AG04449 (cell line): ENCODE results near the gene SEMA3A.

Experiments
- CTCF ChIA-PET: fragments of 350-600 bp; formaldehyde crosslinking; extraction: SDS; loops from one replicate; lab custom pipeline; 2021; ENCODE audit warnings: antibody characterized with exemption; lab: Yijun Ruan, JAX
- POLR2A ChIA-PET: fragments of 400-600, 350-600 bp; formaldehyde crosslinking; extraction: SDS; loops from one replicate; lab custom pipeline; 2020; ENCODE audit warnings: antibody characterized with exemption, inconsistent platforms; lab: Yijun Ruan, JAX
- DNase-seq: peaks from one replicate; pipeline ENCODE4 v3.0.0-alpha.2; 2010; ENCODE audit warnings: low read depth, low spot score
- H3K4me3 ChIP-seq: 2 replicates; pipeline ENCODE4 v1.5.1; 2011; ENCODE audit warnings: low read depth, mild to moderate bottlenecking, control low read depth, low read length
- TF ChIP-seq, protein P1 (sequence below): IDR thresholded peaks from one replicate; pipeline ENCODE4 v1.5.1; 2011; ENCODE audit warnings: mild to moderate bottlenecking, moderate library complexity, low read length, control low read depth, inconsistent platforms; ENCODE audit not compliant: insufficient read depth; ENCODE audit errors: missing control alignments

The SEMA3A gene

DNA sequence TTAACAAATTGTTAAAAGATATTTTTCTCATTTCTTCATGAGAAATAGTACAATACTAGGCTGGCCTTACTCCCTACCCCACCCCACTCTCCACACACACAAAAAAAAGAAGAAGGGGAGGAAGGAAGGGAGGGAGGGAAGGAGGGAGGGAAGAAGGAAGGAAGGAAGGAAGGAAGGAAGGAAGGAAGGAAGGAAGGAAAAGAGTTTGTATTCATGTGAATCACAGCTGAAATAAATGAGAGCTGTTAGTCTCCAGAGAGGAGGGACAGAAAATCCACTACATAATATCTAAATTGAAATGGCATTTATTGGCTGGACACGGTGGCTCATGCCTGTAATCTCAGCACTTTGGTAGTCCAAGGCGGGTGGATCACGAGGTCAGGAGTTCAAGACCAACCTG is 57.8 kb downstream of the SEMA3A start:
- ChIA-PET CTCF (no interaction called here), POLR2A (no interaction called here)
- DNase-seq: no peak
- TF ChIP-seq, protein P1, sequence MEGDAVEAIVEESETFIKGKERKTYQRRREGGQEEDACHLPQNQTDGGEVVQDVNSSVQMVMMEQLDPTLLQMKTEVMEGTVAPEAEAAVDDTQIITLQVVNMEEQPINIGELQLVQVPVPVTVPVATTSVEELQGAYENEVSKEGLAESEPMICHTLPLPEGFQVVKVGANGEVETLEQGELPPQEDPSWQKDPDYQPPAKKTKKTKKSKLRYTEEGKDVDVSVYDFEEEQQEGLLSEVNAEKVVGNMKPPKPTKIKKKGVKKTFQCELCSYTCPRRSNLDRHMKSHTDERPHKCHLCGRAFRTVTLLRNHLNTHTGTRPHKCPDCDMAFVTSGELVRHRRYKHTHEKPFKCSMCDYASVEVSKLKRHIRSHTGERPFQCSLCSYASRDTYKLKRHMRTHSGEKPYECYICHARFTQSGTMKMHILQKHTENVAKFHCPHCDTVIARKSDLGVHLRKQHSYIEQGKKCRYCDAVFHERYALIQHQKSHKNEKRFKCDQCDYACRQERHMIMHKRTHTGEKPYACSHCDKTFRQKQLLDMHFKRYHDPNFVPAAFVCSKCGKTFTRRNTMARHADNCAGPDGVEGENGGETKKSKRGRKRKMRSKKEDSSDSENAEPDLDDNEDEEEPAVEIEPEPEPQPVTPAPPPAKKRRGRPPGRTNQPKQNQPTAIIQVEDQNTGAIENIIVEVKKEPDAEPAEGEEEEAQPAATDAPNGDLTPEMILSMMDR: no peak
- H3K4me3 ChIP-seq: no peak overlapping the region

DNA sequence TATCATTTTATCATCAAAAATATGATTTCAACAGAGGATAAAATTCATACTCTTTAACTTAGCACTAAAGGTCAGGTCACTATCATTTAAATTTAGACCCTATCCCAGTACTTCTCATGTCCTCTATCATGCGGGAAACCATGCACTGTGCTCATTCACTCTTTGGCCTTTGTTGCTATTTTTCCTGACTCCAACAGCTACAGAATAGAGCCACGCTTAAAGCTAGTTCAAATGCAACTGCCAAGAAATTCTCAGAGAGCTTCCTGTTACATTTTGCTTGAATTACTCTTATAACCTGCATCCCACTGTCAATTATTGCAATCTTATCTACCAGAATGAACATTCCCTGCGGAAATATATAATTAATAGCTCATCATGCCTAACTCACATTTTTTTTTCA is 58.3 kb downstream of the SEMA3A start:
- DNase-seq: no peak
- CTCF ChIA-PET: no interaction called here
- POLR2A ChIA-PET: no interaction called here
- H3K4me3 ChIP-seq: no peak overlapping the region
- TF ChIP-seq, protein P1: no peak

DNA sequence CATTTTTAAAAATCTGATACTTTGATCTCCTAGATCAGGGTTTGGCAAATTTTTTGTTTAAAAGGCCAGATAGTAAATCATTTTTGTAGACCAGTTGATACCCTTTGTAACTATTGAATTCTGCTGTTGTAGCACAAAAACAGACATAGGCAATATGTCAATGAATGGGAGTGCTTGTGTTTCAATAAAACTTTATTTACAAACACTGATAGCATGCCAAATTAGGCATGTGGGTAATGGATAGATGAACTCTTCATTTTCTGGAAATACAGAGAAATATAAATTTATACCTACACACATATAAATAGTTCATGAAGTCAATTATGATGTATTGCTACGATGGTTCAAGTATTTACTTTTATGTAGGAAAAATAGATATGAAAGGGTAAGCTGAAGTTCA is 60.4 kb downstream of the SEMA3A start:
- POLR2A ChIA-PET: no interaction called here
- H3K4me3 ChIP-seq: no peak overlapping the region
- CTCF ChIA-PET: interaction anchor here (1.6 kb wide), 1 partner anchor 9 kb away, joined by 3 read pairs; no protein-coding TSS in a partner anchor
- DNase-seq: no peak
- TF ChIP-seq, protein P1: no peak

DNA sequence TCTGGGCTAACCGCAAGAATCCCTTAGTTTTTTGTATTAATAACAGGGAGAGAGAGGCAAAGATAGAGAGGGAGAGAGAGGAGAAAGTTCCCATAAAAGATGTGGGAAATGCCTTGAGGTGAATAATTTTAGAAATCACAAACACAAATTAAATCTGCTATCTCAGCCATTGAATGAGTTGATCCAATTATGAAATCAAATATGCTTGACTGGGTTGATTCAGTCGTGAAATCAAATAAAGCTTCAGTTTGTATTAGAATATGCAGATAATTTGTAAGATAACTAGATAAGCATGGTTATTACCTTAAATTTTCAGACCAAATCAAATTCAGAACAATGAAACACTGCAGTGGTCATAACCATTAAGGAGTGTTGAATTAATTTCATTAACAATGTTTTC is 68.9 kb downstream of the SEMA3A start:
- TF ChIP-seq, protein P1: no peak
- ChIA-PET CTCF (no interaction called here), POLR2A (no interaction called here)
- H3K4me3 ChIP-seq: no peak overlapping the region
- DNase-seq: no peak

DNA sequence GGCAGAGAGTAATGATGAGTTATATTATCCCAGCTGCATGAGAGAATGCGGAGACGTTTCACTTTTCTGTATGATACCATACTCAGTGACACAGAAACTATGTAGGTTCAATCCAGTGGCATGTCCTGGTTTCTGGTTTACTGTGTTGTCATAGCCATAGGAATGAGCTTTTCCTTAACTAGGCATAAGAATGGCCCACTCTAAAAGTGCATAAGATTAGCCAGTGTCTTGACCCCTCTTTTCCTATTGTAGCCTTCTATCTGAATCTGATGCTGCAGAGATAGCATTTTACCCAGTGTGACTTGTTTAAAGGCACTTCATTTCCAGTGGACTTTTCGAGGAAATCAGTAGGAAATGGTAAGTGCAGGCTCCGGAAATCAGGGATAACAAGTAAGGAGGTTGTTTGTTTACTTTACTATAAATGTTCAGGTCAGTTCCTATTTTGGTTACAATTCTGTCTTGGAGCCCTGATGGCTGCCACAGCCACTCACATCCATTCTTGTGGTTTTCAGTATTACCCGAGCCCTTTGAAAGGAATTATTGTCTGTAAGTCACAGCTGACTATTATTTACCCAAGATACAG is 70.5 kb downstream of the SEMA3A start:
- TF ChIP-seq, protein P1: no peak
- ChIA-PET CTCF (interaction anchor here (1.0 to 1.3 kb wide), 2 partner anchors 10 to 22 kb away, joined by 3 to 4 read pairs; no protein-coding TSS in a partner anchor), POLR2A (no interaction called here)
- peak overlapping the region; percentile 15 for H3K4me3 ChIP-seq
- DNase-seq: peak; percentile 26

DNA sequence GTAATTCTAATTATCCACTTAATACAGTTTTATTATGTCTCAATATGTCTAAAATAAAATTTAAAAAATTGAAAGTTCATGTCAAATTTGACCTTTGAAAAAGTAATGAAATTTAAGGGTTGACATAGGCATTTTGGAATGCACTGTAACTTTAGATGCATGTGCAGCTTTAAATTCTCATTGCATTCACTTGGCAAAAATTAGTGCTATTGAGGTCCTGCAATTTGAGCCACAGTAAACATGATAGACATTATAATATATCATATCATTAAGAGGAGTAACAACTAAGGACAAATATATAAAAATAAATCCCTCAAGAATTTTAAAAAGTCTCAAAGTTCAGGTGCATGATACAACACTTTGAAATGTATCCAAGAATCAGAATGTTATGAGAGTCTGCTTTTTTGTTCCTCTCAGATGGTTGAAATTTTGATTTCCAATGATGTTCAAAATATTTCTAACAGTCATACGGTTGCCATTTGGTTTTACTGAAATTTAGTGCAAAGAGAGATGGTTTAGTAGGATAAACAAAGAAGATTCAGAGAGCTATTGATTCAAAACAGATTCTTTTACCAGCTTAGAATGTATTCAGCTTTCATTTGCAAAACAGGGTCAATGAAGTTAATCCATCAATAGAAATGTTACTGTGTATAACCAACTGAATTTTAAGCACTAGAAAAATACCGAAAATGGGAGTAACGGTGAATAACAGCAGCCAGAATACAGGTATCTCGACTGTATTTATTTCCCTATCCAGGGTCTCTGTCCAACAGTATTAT is 71.8 kb downstream of the SEMA3A start:
- ChIA-PET POLR2A (no interaction called here), CTCF (interaction anchor here (1.0 to 1.3 kb wide), 2 partner anchors 21 to 145 kb away, joined by 3 to 4 read pairs; no protein-coding TSS in a partner anchor)
- TF ChIP-seq, protein P1: no peak
- DNase-seq: no peak
- no peak overlapping the region for H3K4me3 ChIP-seq
